ENCODE measurements around the gene NRXN3.

NRXN3 gene

GRCh38 chr14:78790271-78790670 is 620.1 kb downstream of the NRXN3 start:
- DNase-seq (ENCODE audit: low read depth, low spot score): no peak
- no peak overlapping the region for H3K4me3 ChIP-seq (ENCODE audit: low read length)

DNA sequence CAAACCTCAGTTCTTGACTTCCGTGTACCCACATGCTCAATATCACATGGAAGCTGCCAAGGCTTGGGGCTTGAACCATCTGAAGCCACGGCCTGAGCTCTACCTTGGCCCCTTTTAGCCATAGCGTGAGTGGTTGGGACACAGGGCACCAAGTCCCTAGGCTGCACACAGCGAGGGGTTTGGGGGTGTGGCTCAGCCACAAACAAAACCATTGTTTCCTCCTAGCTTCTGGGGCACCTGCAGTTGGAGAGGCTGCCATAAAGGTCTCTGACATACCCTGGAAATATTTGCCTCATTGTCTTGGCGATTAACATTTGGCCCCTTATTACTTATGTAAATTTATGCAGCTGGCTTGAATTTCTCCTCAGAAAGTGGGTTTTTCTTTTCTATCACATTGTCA is 628.6 kb downstream of the NRXN3 start:
- no peak overlapping the region for H3K4me3 ChIP-seq (ENCODE audit: low read length)
- DNase-seq (ENCODE audit: low read depth, low spot score): no peak

DNA sequence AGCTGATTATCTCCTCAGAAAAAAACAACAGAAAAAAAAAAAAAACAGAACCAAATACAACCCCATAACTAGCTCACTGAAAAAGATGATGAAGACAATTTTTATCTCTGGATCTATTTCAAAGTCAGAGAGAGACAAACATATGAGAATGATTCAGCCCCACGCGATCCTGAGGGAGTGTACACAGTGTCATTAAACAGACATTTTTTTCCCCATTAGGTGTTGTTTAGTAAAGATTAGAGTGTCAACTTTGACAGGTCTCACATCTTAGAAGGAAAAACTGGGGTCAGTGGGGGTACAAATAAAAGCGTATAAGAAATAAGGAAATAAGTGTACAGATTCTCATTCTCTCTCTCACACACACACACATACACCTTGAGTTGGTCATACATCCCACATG is 635.4 kb downstream of the NRXN3 start:
- H3K4me3 ChIP-seq (ENCODE audit: low read length): no peak overlapping the region
- no peak for DNase-seq (ENCODE audit: low read depth, low spot score)

- DNase-seq (ENCODE audit: low read depth, low spot score): no peak
- H3K4me3 ChIP-seq (ENCODE audit: low read length): no peak overlapping the region
Measured at GRCh38 chr14:78823035-78823434, 652.9 kb downstream of the NRXN3 start.

DNA sequence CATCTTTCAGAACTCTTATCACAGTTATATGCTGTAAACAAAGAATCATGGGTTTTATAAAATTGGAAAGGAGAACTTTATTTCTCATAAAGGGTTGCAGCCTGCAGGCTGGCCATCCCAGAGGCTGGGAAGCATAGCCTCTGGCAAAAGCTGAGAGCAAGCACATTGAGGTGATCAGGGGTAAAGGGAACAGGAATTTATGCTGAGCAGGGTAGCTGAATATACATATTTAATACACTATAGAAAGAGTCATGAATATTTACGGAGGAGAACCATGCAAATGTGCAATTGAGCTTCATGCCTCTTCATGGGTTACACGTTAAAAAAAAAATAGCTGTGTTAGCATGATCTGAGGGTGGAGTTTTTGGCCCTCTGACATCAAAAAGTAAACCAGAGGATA is 653.3 kb downstream of the NRXN3 start:
- no peak overlapping the region for H3K4me3 ChIP-seq (ENCODE audit: low read length)
- no peak for DNase-seq (ENCODE audit: low read depth, low spot score)

GRCh38 chr14:78829274-78829673 is 659.1 kb downstream of the NRXN3 start:
- no peak overlapping the region for H3K4me3 ChIP-seq (ENCODE audit: low read length)
- DNase-seq (ENCODE audit: low read depth, low spot score): no peak

GRCh38 chr14:78834766-78835451 is 664.7 kb downstream of the NRXN3 start:
- H3K4me3 ChIP-seq (ENCODE audit: low read length): no peak overlapping the region
- DNase-seq (ENCODE audit: low read depth, low spot score): no peak

GRCh38 chr14:78835909-78836308 is 665.7 kb downstream of the NRXN3 start:
- no peak for DNase-seq (ENCODE audit: low read depth, low spot score)
- H3K4me3 ChIP-seq (ENCODE audit: low read length): no peak overlapping the region

DNA sequence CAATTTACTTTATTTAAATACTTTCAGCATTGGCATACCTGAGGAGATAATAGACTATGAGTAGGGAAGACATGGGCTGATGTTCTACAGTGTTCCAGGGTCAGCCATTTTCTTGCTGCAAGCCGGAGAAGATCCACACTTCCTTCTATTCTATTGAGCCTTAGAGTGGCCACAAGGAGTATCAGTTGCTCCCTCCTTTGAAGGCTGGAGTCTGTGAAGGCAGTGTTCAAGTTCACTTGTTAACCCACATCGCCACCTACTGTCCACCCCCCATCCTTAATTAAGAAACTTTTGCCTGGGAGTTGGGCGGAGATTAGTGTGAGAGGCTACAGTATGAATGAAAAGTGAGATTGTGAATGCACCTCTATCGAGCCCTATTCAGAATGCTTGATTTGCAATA is 666.6 kb downstream of the NRXN3 start:
- H3K4me3 ChIP-seq (ENCODE audit: low read length): no peak overlapping the region
- DNase-seq (ENCODE audit: low read depth, low spot score): peak; percentile 58

DNA sequence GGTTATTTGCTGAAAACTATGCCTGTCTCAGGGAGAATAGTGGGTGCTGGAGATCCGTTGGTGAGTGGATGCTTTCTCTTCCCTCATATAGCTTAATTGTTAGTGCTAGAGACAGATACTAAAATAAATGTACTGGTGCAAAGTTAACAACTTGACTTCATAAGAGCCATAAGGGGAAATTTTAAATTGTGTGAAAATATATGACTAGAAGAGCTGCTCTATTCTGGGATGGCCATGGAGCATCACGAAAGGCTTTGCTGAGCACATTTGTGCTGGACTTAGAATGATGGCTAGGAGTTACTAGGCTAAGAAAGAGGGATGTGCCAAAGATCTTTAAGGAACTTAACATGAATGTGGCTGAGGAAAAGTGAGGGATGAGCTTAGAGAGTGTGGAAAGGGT is 668.8 kb downstream of the NRXN3 start:
- DNase-seq (ENCODE audit: low read depth, low spot score): no peak
- H3K4me3 ChIP-seq (ENCODE audit: low read length): no peak overlapping the region

DNA sequence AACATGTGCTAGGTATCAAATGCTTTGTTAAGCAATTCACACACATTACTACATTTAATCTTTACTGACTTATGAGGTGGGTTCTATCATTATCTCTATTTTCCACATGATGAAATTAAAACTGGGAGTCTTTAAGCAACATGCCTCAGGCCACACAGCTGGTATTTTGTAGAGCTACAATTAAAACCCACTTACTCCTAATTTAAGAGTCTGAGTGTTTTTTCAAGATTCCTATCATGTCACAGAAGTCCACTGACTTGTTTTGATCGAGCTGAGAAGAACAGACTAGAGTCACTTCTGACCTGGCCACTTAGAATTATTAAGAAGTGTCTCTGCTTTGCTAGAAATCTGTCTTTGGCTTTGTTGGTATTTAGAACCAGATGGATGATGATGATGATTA is 670.7 kb downstream of the NRXN3 start:
- no peak for DNase-seq (ENCODE audit: low read depth, low spot score)
- H3K4me3 ChIP-seq (ENCODE audit: low read length): no peak overlapping the region

- no peak for DNase-seq (ENCODE audit: low read depth, low spot score)
- no peak overlapping the region for H3K4me3 ChIP-seq (ENCODE audit: low read length)
Measured at GRCh38 chr14:78847801-78848200, 677.6 kb downstream of the NRXN3 start.

DNA sequence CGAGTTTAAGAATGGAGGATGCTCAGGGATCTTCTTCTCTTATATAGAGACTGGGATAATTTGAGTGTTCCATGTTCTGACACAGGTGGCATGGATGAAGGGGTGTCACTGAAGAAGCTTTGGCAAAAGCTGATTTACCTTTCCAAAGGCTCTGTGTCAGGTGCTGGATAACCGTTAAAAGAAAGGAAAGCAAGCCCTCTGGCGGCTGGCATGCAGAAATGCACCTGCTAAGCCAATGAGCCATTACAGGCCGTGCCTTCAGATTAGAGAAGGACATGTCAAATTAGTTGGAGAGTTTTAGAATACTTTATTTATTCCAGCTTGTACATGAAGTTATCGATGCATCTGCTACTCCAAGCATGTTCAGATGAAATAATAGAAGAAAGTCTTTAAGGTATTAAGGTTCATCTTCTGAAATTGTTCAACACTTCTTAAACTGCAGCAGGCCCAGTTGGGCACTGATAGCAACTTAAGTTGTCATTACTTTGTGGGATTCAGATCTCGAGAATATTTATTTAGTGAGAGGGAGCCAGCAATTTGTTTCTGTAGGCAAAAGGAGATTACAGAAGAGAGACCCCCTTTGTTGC is 678.2 kb downstream of the NRXN3 start:
- DNase-seq (ENCODE audit: low read depth, low spot score): peak; percentile 19
- no peak overlapping the region for H3K4me3 ChIP-seq (ENCODE audit: low read length)

DNA sequence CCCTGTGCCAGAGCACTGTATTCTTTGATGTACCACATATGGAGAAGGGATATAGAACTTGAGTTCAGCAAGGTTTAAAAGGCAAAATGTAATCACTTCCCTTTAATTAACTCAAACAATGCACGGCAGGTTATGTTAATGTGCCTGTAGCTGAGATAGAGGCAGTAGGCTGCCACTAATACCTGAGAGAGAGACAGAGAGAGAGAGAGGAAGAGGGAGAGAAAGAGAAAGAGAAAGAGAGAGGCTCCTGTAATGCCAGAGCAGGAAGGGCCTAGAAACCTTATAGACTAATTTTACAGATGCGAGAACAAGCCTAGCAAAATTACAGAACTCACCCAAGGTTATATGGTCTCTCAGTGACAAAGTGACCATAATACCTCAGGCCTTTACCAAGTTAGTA is 679.8 kb downstream of the NRXN3 start:
- no peak overlapping the region for H3K4me3 ChIP-seq (ENCODE audit: low read length)
- DNase-seq (ENCODE audit: low read depth, low spot score): no peak

- DNase-seq (ENCODE audit: low read depth, low spot score): no peak
- H3K4me3 ChIP-seq (ENCODE audit: low read length): no peak overlapping the region
Measured at GRCh38 chr14:78851189-78851588, 681.0 kb downstream of the NRXN3 start.

GRCh38 chr14:78852040-78852439 is 681.9 kb downstream of the NRXN3 start:
- no peak overlapping the region for H3K4me3 ChIP-seq (ENCODE audit: low read length)
- DNase-seq (ENCODE audit: low read depth, low spot score): no peak

DNA sequence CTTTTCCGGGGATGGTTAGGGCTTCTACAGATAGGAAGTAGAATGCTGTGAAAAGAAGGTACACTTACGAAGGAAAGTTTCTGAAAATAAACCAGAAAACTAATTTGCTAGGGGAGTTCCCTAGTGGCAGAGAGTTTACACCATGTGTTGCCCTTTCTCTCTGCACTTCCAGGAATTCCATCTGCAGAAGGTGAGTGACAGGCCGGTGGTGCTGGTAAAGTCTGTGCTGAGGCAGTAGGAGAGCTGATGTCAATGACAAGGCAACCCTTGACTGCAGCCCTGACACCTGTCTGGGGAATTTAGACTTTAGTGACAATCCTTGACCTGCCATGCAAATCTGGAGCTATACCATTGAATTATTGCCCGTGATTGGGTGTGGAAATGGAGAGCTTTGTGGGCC is 687.8 kb downstream of the NRXN3 start:
- DNase-seq (ENCODE audit: low read depth, low spot score): no peak
- no peak overlapping the region for H3K4me3 ChIP-seq (ENCODE audit: low read length)

DNA sequence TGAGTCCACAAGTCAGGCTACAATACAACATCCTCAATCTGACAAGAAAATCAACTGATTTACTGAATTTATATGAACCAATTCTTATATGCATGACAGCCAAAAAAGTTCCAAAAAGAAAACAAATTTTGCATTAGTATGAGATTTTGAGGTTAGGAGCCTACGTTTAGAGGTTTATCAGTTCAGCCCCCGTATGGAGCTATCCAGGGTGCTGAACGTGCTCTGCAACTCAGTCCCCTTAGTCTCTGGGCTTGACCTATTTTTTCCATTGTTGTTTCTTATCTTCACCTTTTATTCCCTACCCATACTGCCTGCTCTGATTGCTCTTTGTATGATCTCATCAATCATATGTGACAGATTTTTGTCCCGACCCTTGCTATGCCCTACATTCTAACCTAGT is 693.0 kb downstream of the NRXN3 start:
- no peak overlapping the region for H3K4me3 ChIP-seq (ENCODE audit: low read length)
- peak; percentile 66 for DNase-seq (ENCODE audit: low read depth, low spot score)

- H3K4me3 ChIP-seq (ENCODE audit: low read length): no peak overlapping the region
- no peak for DNase-seq (ENCODE audit: low read depth, low spot score)
Measured at GRCh38 chr14:78872837-78873236, 702.7 kb downstream of the NRXN3 start.

- no peak for DNase-seq (ENCODE audit: low read depth, low spot score)
- no peak overlapping the region for H3K4me3 ChIP-seq (ENCODE audit: low read length)
Measured at GRCh38 chr14:78873581-78873980, 703.4 kb downstream of the NRXN3 start.

DNA sequence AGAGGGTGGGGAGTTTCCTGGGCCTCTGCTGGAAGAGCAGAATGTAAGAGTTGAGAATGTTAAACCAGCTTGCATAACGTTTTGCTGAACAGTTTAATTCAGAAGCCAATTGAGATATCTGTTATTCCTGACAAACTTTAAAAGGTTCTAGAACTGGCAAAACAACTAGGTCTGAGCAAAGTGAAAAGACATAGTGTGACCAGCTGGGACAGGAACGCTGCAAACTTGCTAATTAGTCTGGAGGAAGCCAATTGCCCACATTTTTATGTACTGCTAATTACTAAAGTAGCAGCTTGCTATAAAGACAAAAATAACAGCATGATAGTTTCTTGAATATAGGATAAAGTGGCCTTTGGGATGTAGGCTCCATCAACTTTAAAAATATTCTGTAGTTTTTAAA is 704.9 kb downstream of the NRXN3 start:
- no peak for DNase-seq (ENCODE audit: low read depth, low spot score)
- no peak overlapping the region for H3K4me3 ChIP-seq (ENCODE audit: low read length)
